ENCODE measurements around the gene SON. TPM values are rescaled to one million over a fixed set of nuclear protein-coding genes. Genes with fewer than 3 reads are reported as not detected.

Gene SON
- total RNA-seq, 2 experiments from 2014 or later: 420 to 438 TPM

DNA sequence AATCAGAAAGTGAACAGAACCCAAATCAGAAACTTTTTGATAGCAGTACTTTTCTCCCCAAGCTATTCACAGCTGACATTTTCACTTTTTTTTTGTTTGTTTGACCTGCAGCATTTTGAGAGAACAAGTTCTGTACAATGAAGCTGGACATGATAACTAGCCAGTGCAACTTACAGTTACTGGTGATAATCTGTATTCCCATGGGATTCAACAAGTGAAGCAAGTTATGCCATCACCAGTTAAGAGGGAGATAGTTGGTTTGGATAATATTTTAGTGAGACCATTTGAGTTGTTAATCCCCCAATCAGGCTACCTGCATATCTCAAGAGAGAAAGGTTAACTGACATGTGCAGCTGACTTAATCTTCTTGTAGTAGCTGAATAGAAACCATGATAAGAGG, 18.1 kb downstream of the SON start:
- H3K27me3 ChIP-seq (ENCODE audit: control insufficient read depth in 1 of 2, insufficient read depth in 2 of 2, low read length in 2 of 2): no peaks in the 10 kb centered on the region
- intact Hi-C loops (cut with DNase I, micrococcal nuclease): loop anchor here in 1 of 2 experiments (5.0 kb wide), 1 partner anchor 46 kb away; no protein-coding TSS in a partner anchor
- no peak overlapping the region for H3K4me3 ChIP-seq (ENCODE audit: low read length)
- Mint-ChIP-seq H3K4me1 (ENCODE audit: low read depth) (peaks cover 68% of the 10 kb centered on the region), H3K4me3 (no peak overlapping the region), H3K27me3 (no peaks in the 10 kb centered on the region), H3K9me3 (no peaks in the 10 kb centered on the region), H3K27ac (no peak overlapping the region), H3K36me3 (ENCODE audit: low read depth) (peaks cover 81% of the 10 kb centered on the region)
- ChIA-PET POLR2A (interaction anchor here (0.8 to 2.0 kb wide), 2 partner anchors 18 to 27 kb away, joined by 3 to 8 read pairs; partner anchors contain the start of gene DONSON), CTCF (interaction anchor here (1.5 kb wide), 1 partner anchor 11 kb away, joined by 3 read pairs; no protein-coding TSS in a partner anchor)
- no peaks in the 10 kb centered on the region for H3K9me3 ChIP-seq (ENCODE audit: control insufficient read depth in 1 of 2, insufficient read depth in 1 of 2, low read length in 2 of 2)
- peaks cover 3% of the 10 kb centered on the region for H3K4me1 ChIP-seq (ENCODE audit: insufficient read depth, low read length)
- DNase-seq (no peak), ATAC-seq (ENCODE audit: poor library complexity) (no peak)
- TF ChIP-seq, protein P1, sequence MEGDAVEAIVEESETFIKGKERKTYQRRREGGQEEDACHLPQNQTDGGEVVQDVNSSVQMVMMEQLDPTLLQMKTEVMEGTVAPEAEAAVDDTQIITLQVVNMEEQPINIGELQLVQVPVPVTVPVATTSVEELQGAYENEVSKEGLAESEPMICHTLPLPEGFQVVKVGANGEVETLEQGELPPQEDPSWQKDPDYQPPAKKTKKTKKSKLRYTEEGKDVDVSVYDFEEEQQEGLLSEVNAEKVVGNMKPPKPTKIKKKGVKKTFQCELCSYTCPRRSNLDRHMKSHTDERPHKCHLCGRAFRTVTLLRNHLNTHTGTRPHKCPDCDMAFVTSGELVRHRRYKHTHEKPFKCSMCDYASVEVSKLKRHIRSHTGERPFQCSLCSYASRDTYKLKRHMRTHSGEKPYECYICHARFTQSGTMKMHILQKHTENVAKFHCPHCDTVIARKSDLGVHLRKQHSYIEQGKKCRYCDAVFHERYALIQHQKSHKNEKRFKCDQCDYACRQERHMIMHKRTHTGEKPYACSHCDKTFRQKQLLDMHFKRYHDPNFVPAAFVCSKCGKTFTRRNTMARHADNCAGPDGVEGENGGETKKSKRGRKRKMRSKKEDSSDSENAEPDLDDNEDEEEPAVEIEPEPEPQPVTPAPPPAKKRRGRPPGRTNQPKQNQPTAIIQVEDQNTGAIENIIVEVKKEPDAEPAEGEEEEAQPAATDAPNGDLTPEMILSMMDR (IDR thresholded peaks at IDR 0.05): no peak
- no peak overlapping the region for H3K27ac ChIP-seq (ENCODE audit: low read depth in 1 of 2, low read length in 2 of 2)
- peaks cover 79% of the 10 kb centered on the region for H3K36me3 ChIP-seq (ENCODE audit: insufficient read depth, low read length)

DNA sequence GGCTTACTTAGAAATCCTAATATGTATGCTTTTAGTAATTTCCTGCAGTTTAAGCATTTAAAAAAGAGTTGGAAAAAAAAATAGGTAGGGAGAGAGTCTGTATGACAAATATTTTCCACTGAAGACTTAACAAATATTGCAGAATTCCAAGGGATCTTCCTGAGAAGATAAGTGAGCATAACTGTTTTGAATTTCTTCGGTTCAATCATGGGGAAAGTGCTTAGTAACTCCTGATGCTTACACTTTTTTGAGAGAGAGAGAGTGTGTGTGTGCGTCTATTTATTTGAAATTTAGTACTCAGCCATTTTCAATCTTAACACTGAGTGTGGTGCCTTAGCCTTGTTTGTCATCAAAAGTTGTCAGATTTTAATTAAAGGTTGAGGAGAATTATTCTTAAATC, 18.5 kb downstream of the SON start:
- H3K27me3 ChIP-seq (ENCODE audit: control insufficient read depth in 1 of 2, insufficient read depth in 2 of 2, low read length in 2 of 2): no peaks in the 10 kb centered on the region
- peaks cover 75% of the 10 kb centered on the region for H3K36me3 ChIP-seq (ENCODE audit: insufficient read depth, low read length)
- POLR2A ChIA-PET: interaction anchor here (0.8 kb wide), 1 partner anchor 18 kb away, joined by 3 read pairs; no protein-coding TSS in a partner anchor
- H3K27ac ChIP-seq (ENCODE audit: low read depth in 1 of 2, low read length in 2 of 2): no peak overlapping the region
- Mint-ChIP-seq H3K27ac (peak overlapping the region; percentile 2), H3K9me3 (no peaks in the 10 kb centered on the region), H3K4me3 (no peak overlapping the region), H3K27me3 (no peaks in the 10 kb centered on the region), H3K36me3 (ENCODE audit: low read depth) (peaks cover 77% of the 10 kb centered on the region), H3K4me1 (ENCODE audit: low read depth) (peaks cover 67% of the 10 kb centered on the region)
- H3K4me1 ChIP-seq (ENCODE audit: insufficient read depth, low read length): peaks cover 3% of the 10 kb centered on the region
- CTCF ChIA-PET: interaction anchor here (1.5 kb wide), 1 partner anchor 11 kb away, joined by 3 read pairs; no protein-coding TSS in a partner anchor
- ATAC-seq (ENCODE audit: poor library complexity) (no peak), DNase-seq (no peak)
- no peak overlapping the region for H3K4me3 ChIP-seq (ENCODE audit: low read length)
- intact Hi-C loops (cut with DNase I, micrococcal nuclease): loop anchor here in 1 of 2 experiments (5.0 kb wide), 1 partner anchor 46 kb away; no protein-coding TSS in a partner anchor
- no peaks in the 10 kb centered on the region for H3K9me3 ChIP-seq (ENCODE audit: control insufficient read depth in 1 of 2, insufficient read depth in 1 of 2, low read length in 2 of 2)
- TF ChIP-seq, protein P1 (IDR thresholded peaks at IDR 0.05): no peak

DNA sequence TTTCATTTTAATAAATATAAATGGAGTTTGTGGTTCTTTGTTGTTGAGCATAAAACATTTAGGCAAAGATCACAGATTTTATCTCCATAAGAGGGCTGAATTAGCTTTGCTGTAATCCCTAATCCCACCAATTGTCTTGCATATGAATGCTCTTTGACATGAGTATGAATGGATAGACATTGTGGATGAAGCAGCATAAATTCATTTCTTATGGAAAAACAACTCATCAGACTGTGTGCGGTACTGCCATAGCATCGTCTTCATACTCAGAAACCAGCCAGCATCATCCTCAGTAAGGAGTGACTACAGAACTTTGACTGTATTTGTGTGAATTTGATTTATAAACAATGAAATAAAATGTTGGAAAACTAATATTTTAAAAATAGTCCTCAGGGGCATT, 19.6 kb downstream of the SON start:
- no peaks in the 10 kb centered on the region for H3K27me3 Mint-ChIP-seq
- H3K4me1 Mint-ChIP-seq (ENCODE audit: low read depth): peaks cover 56% of the 10 kb centered on the region
- DNase-seq (no peak), ATAC-seq (ENCODE audit: poor library complexity) (no peak)
- H3K9me3 ChIP-seq (ENCODE audit: control insufficient read depth in 1 of 2, insufficient read depth in 1 of 2, low read length in 2 of 2): no peaks in the 10 kb centered on the region
- TF ChIP-seq, protein P1 (IDR thresholded peaks at IDR 0.05): no peak
- H3K27me3 ChIP-seq (ENCODE audit: control insufficient read depth in 1 of 2, insufficient read depth in 2 of 2, low read length in 2 of 2): no peaks in the 10 kb centered on the region
- no peaks in the 10 kb centered on the region for H3K4me1 ChIP-seq (ENCODE audit: insufficient read depth, low read length)
- CTCF ChIA-PET: no interaction called here
- H3K27ac Mint-ChIP-seq: no peak overlapping the region
- no peaks in the 10 kb centered on the region for H3K9me3 Mint-ChIP-seq
- H3K4me3 Mint-ChIP-seq: no peak overlapping the region
- H3K36me3 ChIP-seq (ENCODE audit: insufficient read depth, low read length): peaks cover 72% of the 10 kb centered on the region
- H3K36me3 Mint-ChIP-seq (ENCODE audit: low read depth): peaks cover 76% of the 10 kb centered on the region
- POLR2A ChIA-PET: interaction anchor here (1.5 kb wide), 1 partner anchor 83 kb away, joined by 4 read pairs; the partner anchor contains the start of gene TMEM50B
- no peak overlapping the region for H3K27ac ChIP-seq (ENCODE audit: low read depth in 1 of 2, low read length in 2 of 2)
- intact Hi-C loops (cut with DNase I, micrococcal nuclease): loop anchor here in 1 of 2 experiments (5.0 kb wide), 1 partner anchor 45 kb away; no protein-coding TSS in a partner anchor
- no peak overlapping the region for H3K4me3 ChIP-seq (ENCODE audit: low read length)
